Sciatic nerve (tissue), 2 donors: Measurements from ENCODE around the gene SUMO4. TPM values are rescaled to one million over a fixed set of nuclear protein-coding genes. Genes with fewer than 3 reads are reported as not detected.

Source experiments
- ATAC-seq: fragments of 200-7000 bp; cut with Tn5 transposase; one replicate; pipeline ENCODE4 v1.9.1; 2020; ENCODE audit warnings: mild to moderate bottlenecking, moderate library complexity
- DNase-seq: peaks from one replicate; pipeline ENCODE4 v3.0.0-alpha.2; 2020; ENCODE audit warnings: low spot score
- intact Hi-C: fragments of 100-400 bp; cut with DNase I; formaldehyde crosslinking; loops from one replicate; pipeline ENCODE4 v1.14.2; 2022
- total RNA-seq: library from RNA; stranded (reverse); fragmentation: NEBNext Ultra II Directional; extraction: Animal tissue kit (Norgen Biotek cat#: 25700); gene quantifications from one replicate; pipeline ENCODE4 v1.2.1, GENCODE V29; 2021
- donor health status: DM: no; HTN: no; CAD: no.
- donor health status: DM: no; HTN: no; CAD: no.

Gene SUMO4
- total RNA-seq, 1 donor from 2014 or later, result 7.1 TPM

GRCh38 chr6:149446791-149447376 lies 46.8 kb downstream of the SUMO4 start:
- no peak for ATAC-seq
- no peak for DNase-seq
- intact Hi-C loops, result no loop called here

DNA sequence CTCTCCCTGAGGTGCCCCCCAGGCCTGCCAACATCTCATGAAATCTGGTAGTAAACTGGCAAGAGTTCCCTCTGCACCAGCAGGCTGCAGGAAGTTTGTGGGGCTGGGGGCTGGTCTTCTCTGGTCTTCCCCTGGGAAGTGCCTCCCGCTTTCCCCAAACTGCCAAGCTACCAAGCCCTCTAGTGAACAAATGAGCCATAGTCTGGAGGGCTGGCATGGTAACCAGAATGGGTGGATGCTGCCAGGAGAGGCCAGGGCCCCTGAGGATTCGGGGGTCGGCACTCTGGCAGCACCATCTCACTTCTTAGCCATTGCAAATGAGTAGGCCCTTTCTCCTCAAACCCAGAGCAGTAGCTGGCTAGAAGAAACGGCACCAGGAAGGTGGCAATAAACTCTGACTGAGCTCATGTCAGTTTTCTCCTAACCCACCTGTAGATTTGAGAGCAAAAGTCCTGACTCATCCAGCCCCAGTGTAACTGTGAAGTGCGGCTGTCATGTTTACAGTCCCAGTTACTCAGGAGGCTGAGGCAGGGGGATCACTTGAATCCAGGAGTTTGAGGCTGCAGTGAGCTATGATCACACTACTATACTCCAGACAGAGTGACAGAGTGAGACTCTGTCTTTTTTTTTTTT lies 48.9 kb downstream of the SUMO4 start:
- no peak for ATAC-seq
- intact Hi-C loops, result no loop called here
- no peak for DNase-seq

- ATAC-seq (no peak), DNase-seq (no peak)
- intact Hi-C loops, result no loop called here
Observed at GRCh38 chr6:149449831-149450678, 50.0 kb downstream of the SUMO4 start.

Other genes starting within 250 kb of the SUMO4 start
- gene TAB2, start 82.5 kb upstream of the SUMO4 start, total RNA-seq, result 98.8 TPM
- gene ZC3H12D, start 84.8 kb downstream of the SUMO4 start, total RNA-seq, result 1.6 TPM
- gene PPIL4, start 145.8 kb downstream of the SUMO4 start, total RNA-seq, result 37.4 TPM
- gene GINM1, start 166.1 kb downstream of the SUMO4 start, total RNA-seq, result 49.7 TPM
- gene KATNA1, start 248.5 kb downstream of the SUMO4 start, total RNA-seq, result 17.1 TPM